ENCODE data around the gene WNK2.

Gene WNK2

GRCh38 chr9:93219692-93220091 lies 35.8 kb downstream of the WNK2 start:
- Histone ChIP-seq H3K9me3 (ENCODE audit: low read depth, low read length) (peaks cover 3% of the 10 kb centered on the region; the same call in 1 of the 2 replicates), H3K27ac (no peak overlapping the region), H3K9ac (ENCODE audit: insufficient read length) (no peak overlapping the region), H3K36me3 (ENCODE audit: insufficient read depth, low read length) (no peaks in the 10 kb centered on the region), H3K4me3 (no peak overlapping the region)
- TF ChIP-seq EZH2 (IDR thresholded peaks at IDR 0.05) (no peak), FOXP2 (optimal IDR thresholded peaks at IDR 0.05; ENCODE audit: control extremely low read depth, extremely low read length, insufficient read depth) (no peak), POLR2AphosphoS5 (IDR thresholded peaks at IDR 0.05; ENCODE audit: borderline replicate concordance, low read depth, low read length) (no peak)
- DNase-seq (ENCODE audit: low read depth, low spot score) = no peak

- DNase-seq (ENCODE audit: low read depth, low spot score) = no peak
- H3K4me3 ChIP-seq = no peak overlapping the region
- no peak overlapping the region for H3K27ac ChIP-seq
- no peaks in the 10 kb centered on the region for H3K9me3 ChIP-seq (ENCODE audit: low read depth, low read length)
- no peak overlapping the region for H3K9ac ChIP-seq (ENCODE audit: insufficient read length)
- no peak for TF ChIP-seq FOXP2 (optimal IDR thresholded peaks at IDR 0.05; ENCODE audit: control extremely low read depth, extremely low read length, insufficient read depth)
- no peak for TF ChIP-seq EZH2 (IDR thresholded peaks at IDR 0.05)
- TF ChIP-seq POLR2AphosphoS5 (IDR thresholded peaks at IDR 0.05; ENCODE audit: borderline replicate concordance, low read depth, low read length) = no peak
- H3K36me3 ChIP-seq (ENCODE audit: insufficient read depth, low read length) = no peaks in the 10 kb centered on the region
Observed at GRCh38 chr9:93220627-93221026, 36.7 kb downstream of the WNK2 start.

GRCh38 chr9:93221044-93221443 lies 37.1 kb downstream of the WNK2 start:
- H3K9me3 ChIP-seq (ENCODE audit: low read depth, low read length) = no peaks in the 10 kb centered on the region
- TF ChIP-seq POLR2AphosphoS5 (IDR thresholded peaks at IDR 0.05; ENCODE audit: borderline replicate concordance, low read depth, low read length) (no peak), FOXP2 (optimal IDR thresholded peaks at IDR 0.05; ENCODE audit: control extremely low read depth, extremely low read length, insufficient read depth) (no peak), EZH2 (IDR thresholded peaks at IDR 0.05) (no peak)
- no peak overlapping the region for H3K4me3 ChIP-seq
- no peaks in the 10 kb centered on the region for H3K36me3 ChIP-seq (ENCODE audit: insufficient read depth, low read length)
- DNase-seq (ENCODE audit: low read depth, low spot score) = no peak
- H3K9ac ChIP-seq (ENCODE audit: insufficient read length) = no peak overlapping the region
- no peak overlapping the region for H3K27ac ChIP-seq

- H3K9ac ChIP-seq (ENCODE audit: insufficient read length) = no peak overlapping the region
- peak overlapping the region; percentile 26; the same call in 1 of the 2 replicates for H3K27ac ChIP-seq
- peak overlapping the region; percentile 63 for H3K4me3 ChIP-seq
Observed at GRCh38 chr9:93222890-93223259, 38.9 kb downstream of the WNK2 start.

GRCh38 chr9:93223260-93224180 lies 39.6 kb downstream of the WNK2 start:
- peak; percentile 60 for DNase-seq (ENCODE audit: low read depth, low spot score)
- H3K9me3 ChIP-seq (ENCODE audit: low read depth, low read length) = no peaks in the 10 kb centered on the region
- H3K36me3 ChIP-seq (ENCODE audit: insufficient read depth, low read length) = no peaks in the 10 kb centered on the region
- no peak for TF ChIP-seq FOXP2 (optimal IDR thresholded peaks at IDR 0.05; ENCODE audit: control extremely low read depth, extremely low read length, insufficient read depth)
- no peak for TF ChIP-seq POLR2AphosphoS5 (IDR thresholded peaks at IDR 0.05; ENCODE audit: borderline replicate concordance, low read depth, low read length)
- TF ChIP-seq EZH2 (IDR thresholded peaks at IDR 0.05) = no peak
- H3K27ac ChIP-seq = peak overlapping the region; percentile 26; the same call in 1 of the 2 replicates
- H3K4me3 ChIP-seq = peak overlapping the region; percentile 63
- no peak overlapping the region for H3K9ac ChIP-seq (ENCODE audit: insufficient read length)

More at GRCh38 chr9:93222890-93223259, 38.9 kb downstream of the WNK2 start:
- DNase-seq (ENCODE audit: low read depth, low spot score) = no peak
- TF ChIP-seq FOXP2 (optimal IDR thresholded peaks at IDR 0.05; ENCODE audit: control extremely low read depth, extremely low read length, insufficient read depth) (no peak), POLR2AphosphoS5 (IDR thresholded peaks at IDR 0.05; ENCODE audit: borderline replicate concordance, low read depth, low read length) (no peak), EZH2 (IDR thresholded peaks at IDR 0.05) (no peak)
- H3K9me3 ChIP-seq (ENCODE audit: low read depth, low read length) = no peaks in the 10 kb centered on the region
- no peaks in the 10 kb centered on the region for H3K36me3 ChIP-seq (ENCODE audit: insufficient read depth, low read length)

- Histone ChIP-seq H3K9ac (ENCODE audit: insufficient read length) (no peak overlapping the region), H3K36me3 (ENCODE audit: insufficient read depth, low read length) (no peaks in the 10 kb centered on the region), H3K4me3 (no peak overlapping the region), H3K9me3 (ENCODE audit: low read depth, low read length) (no peaks in the 10 kb centered on the region), H3K27ac (no peak overlapping the region)
- DNase-seq (ENCODE audit: low read depth, low spot score) = no peak
- no peak for TF ChIP-seq FOXP2 (optimal IDR thresholded peaks at IDR 0.05; ENCODE audit: control extremely low read depth, extremely low read length, insufficient read depth)
- no peak for TF ChIP-seq EZH2 (IDR thresholded peaks at IDR 0.05)
- TF ChIP-seq POLR2AphosphoS5 (IDR thresholded peaks at IDR 0.05; ENCODE audit: borderline replicate concordance, low read depth, low read length) = no peak
Observed at GRCh38 chr9:93224591-93224990, 40.7 kb downstream of the WNK2 start.

GRCh38 chr9:93225417-93225816 lies 41.5 kb downstream of the WNK2 start:
- H3K9me3 ChIP-seq (ENCODE audit: low read depth, low read length) = no peaks in the 10 kb centered on the region
- no peak overlapping the region for H3K9ac ChIP-seq (ENCODE audit: insufficient read length)
- no peak overlapping the region for H3K27ac ChIP-seq
- TF ChIP-seq POLR2AphosphoS5 (IDR thresholded peaks at IDR 0.05; ENCODE audit: borderline replicate concordance, low read depth, low read length) (no peak), EZH2 (IDR thresholded peaks at IDR 0.05) (no peak), FOXP2 (optimal IDR thresholded peaks at IDR 0.05; ENCODE audit: control extremely low read depth, extremely low read length, insufficient read depth) (no peak)
- no peaks in the 10 kb centered on the region for H3K36me3 ChIP-seq (ENCODE audit: insufficient read depth, low read length)
- no peak overlapping the region for H3K4me3 ChIP-seq
- no peak for DNase-seq (ENCODE audit: low read depth, low spot score)

- H3K4me3 ChIP-seq = no peak overlapping the region
- DNase-seq (ENCODE audit: low read depth, low spot score) = no peak
- TF ChIP-seq EZH2 (IDR thresholded peaks at IDR 0.05) (no peak), FOXP2 (optimal IDR thresholded peaks at IDR 0.05; ENCODE audit: control extremely low read depth, extremely low read length, insufficient read depth) (no peak), POLR2AphosphoS5 (IDR thresholded peaks at IDR 0.05; ENCODE audit: borderline replicate concordance, low read depth, low read length) (no peak)
- no peaks in the 10 kb centered on the region for H3K36me3 ChIP-seq (ENCODE audit: insufficient read depth, low read length)
- H3K27ac ChIP-seq = no peak overlapping the region
- H3K9ac ChIP-seq (ENCODE audit: insufficient read length) = no peak overlapping the region
- H3K9me3 ChIP-seq (ENCODE audit: low read depth, low read length) = no peaks in the 10 kb centered on the region
Observed at GRCh38 chr9:93225892-93226291, 42.0 kb downstream of the WNK2 start.
